Glomerular endothelial cell (primary cell): ENCODE data around the gene DGKI. TPM values are rescaled to one million over a fixed set of nuclear protein-coding genes. Genes with fewer than 3 reads are reported as not detected.

Source experiments
- DNase-seq: peaks from one replicate; pipeline ENCODE4 v3.0.0-alpha.2; 2011; ENCODE audit warnings: low read depth, low spot score; ENCODE audit errors: extremely low read depth
- total RNA-seq: library from RNA; depleted of rRNA; stranded (reverse); fragments of >200 nt; gene quantifications from 2 replicates; pipeline ENCODE4 v1.2.3, GENCODE V29; 2015

The DGKI gene
- total RNA-seq, 1 donor from 2014 or later, result 6.2 TPM

GRCh38 chr7:137563981-137564380 is 282.8 kb downstream of the DGKI start:
- no peak for DNase-seq

- no peak for DNase-seq
Measured at GRCh38 chr7:137547485-137547884, 299.3 kb downstream of the DGKI start.

- no peak for DNase-seq
Measured at GRCh38 chr7:137546671-137547070, 300.1 kb downstream of the DGKI start.

GRCh38 chr7:137546009-137546408 is 300.8 kb downstream of the DGKI start:
- no peak for DNase-seq

- DNase-seq, result no peak
Measured at GRCh38 chr7:137545059-137545716, 301.6 kb downstream of the DGKI start.

GRCh38 chr7:137544453-137545058 is 302.2 kb downstream of the DGKI start:
- no peak for DNase-seq

- DNase-seq, result no peak
Measured at GRCh38 chr7:137539111-137539715, 307.6 kb downstream of the DGKI start.

- DNase-seq, result no peak
Measured at GRCh38 chr7:137538361-137538762, 308.4 kb downstream of the DGKI start.

GRCh38 chr7:137535579-137535978 is 311.2 kb downstream of the DGKI start:
- DNase-seq, result no peak

- no peak for DNase-seq
Measured at GRCh38 chr7:137531671-137532070, 315.1 kb downstream of the DGKI start.

GRCh38 chr7:137527634-137528033 is 319.1 kb downstream of the DGKI start:
- no peak for DNase-seq

GRCh38 chr7:137523171-137523570 is 323.6 kb downstream of the DGKI start:
- no peak for DNase-seq

- no peak for DNase-seq
Measured at GRCh38 chr7:137521451-137521850, 325.3 kb downstream of the DGKI start.

- no peak for DNase-seq
Measured at GRCh38 chr7:137519947-137520346, 326.8 kb downstream of the DGKI start.

GRCh38 chr7:137519181-137519691 is 327.5 kb downstream of the DGKI start:
- DNase-seq, result no peak

- DNase-seq, result no peak
Measured at GRCh38 chr7:137513091-137513490, 333.7 kb downstream of the DGKI start.

GRCh38 chr7:137507096-137507495 is 339.7 kb downstream of the DGKI start:
- no peak for DNase-seq

GRCh38 chr7:137506031-137506430 is 340.7 kb downstream of the DGKI start:
- DNase-seq, result no peak

- no peak for DNase-seq
Measured at GRCh38 chr7:137501562-137501961, 345.2 kb downstream of the DGKI start.

GRCh38 chr7:137492889-137493288 is 353.9 kb downstream of the DGKI start:
- DNase-seq, result no peak

GRCh38 chr7:137489880-137490279 is 356.9 kb downstream of the DGKI start:
- no peak for DNase-seq

GRCh38 chr7:137488038-137488437 is 358.7 kb downstream of the DGKI start:
- DNase-seq, result no peak
